Thoracic aorta endothelial cell (primary cell): Measurements from ENCODE around the gene TMEM271. TPM values are rescaled to one million over a fixed set of nuclear protein-coding genes. Genes with fewer than 3 reads are reported as not detected.

Experiments used
- total RNA-seq: library from RNA; depleted of rRNA; stranded (reverse); fragments of >200 nt; gene quantifications from 2 replicates; pipeline ENCODE4 v1.2.3, GENCODE V29; 2012

The TMEM271 gene, protein sequence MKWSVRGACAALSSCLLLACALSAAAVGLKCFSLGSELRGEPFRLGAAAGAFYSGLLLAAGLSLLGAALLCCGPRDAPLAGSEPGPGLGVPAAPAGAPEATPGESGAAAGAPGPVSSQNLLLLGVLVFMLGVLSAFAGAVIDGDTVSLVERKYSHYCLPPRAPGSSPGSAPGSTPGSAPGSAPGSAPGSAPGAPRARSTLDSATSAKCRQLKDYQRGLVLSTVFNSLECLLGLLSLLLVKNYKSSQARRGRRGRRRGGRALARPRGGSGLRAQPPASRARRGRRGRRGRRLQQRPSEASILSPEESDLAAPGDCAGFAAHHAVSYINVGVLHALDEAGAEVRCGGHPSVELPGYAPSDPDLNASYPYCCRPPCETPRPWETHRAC
- not detected in 2 replicates for total RNA-seq

DNA sequence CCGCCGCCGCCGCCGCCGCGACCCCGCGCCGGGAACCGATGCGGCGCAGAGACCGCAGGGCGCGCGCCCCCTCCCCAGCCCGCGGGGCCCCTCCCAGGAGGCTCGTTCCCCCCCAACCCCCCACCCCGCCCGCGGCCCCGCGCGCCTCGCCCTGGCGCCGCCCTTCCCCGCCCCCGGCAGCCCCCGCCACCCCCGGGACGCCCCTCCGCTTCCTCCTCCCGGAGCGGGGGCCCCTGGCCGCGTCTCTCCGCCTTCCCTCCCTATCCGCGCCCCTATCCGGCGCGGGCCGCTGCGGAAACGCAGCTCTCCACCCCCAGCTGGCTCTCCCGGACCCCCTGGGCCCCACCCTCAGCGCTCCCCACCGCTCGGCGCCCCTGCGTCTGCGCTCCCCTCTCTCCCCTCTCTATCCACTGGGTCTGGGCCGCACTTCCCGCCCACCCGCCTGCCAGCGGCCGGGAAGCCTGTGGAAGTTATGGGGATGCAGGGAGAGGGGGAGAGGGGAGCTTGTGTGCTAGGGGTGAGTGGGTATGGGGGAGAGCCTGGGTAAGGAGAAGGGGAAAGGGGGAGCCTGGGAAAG is at the start of gene TMEM271:
TSS of gene TMEM271 (minus strand) at position 51 of the 577 bp plus-strand sequence. CDS start 233 bp downstream, outside the sequence.

DNA sequence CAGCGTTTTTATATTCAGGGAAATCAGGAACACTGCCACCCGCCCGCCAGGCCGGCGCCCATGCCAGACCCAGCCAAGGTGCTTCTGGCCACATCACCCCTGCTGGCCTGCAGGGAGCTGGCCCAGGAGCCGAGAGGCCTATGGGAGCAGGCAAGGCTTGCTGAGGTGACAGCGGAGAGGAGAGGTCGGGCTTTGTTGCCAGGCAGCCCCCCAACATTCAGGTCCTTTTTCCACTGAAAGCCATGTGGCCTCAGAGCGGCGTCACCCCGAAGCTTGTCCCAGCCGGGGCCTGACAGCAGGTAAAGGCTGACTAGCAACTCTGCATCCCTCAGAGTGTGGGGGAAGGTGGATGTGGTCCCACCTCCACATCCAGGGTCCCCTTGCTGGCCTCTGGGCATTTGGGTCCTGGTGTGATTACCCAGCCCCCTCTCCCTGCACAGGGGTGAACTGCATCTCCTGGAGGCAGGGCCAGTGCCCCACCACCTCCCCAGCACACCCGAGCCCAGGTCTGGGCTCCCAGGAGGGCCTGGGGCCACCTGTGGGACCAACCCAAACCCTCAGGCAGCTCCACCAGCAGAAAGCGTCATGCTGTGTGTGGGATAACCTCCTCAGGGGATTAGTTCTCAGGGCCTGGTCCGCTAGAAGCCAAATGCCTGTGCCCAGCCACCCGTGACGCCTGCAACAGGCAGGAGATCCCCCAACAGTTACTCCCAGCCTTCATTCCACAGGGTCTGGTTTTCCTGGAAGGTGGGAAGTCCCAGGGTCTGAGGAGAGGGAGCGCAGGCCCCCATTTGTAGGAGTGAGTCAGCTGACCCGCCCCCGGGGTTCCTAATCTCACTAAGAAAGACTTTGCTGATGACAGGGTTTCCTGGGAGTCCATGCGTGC is 48.9 kb upstream of the TMEM271 start, which contains the start of gene PDE6B:
TSS of gene PDE6B (plus strand) at position 869 of the 886 bp plus-strand sequence. CDS start 54 bp downstream, outside the sequence.

Other genes with a start within 250 kb of the TMEM271 start
- 19.9 and 20.2 TPM in 2 replicates for gene ZNF141, start 238.5 kb downstream of the TMEM271 start, total RNA-seq
- gene ZNF721, start 77.1 kb downstream of the TMEM271 start, total RNA-seq: 28.6 and 28.7 TPM in 2 replicates
- gene PIGG, start 77.1 kb downstream of the TMEM271 start, total RNA-seq: 40.9 and 44.4 TPM in 2 replicates
- 0.53 and 1.1 TPM in 2 replicates for gene PDE6B, start 49.3 kb upstream of the TMEM271 start, total RNA-seq
- 82.3 and 83.9 TPM in 2 replicates for gene ATP5ME, start 98.0 kb upstream of the TMEM271 start, total RNA-seq
- 6.7 and 7.6 TPM in 2 replicates for gene MYL5, start 98.2 kb upstream of the TMEM271 start, total RNA-seq
- 1.1 and 2.4 TPM in 2 replicates for gene SLC49A3, start 112.9 kb upstream of the TMEM271 start, total RNA-seq
- gene PCGF3, start 129.5 kb upstream of the TMEM271 start, total RNA-seq: 54.7 and 58.7 TPM in 2 replicates
- 0.13 and 0.36 TPM in 2 replicates for gene CPLX1, start 249.8 kb upstream of the TMEM271 start, total RNA-seq